Measurements from ENCODE around the gene POLR2H. TPM values are rescaled to one million over a fixed set of nuclear protein-coding genes. Genes with fewer than 3 reads are reported as not detected.

Gene POLR2H
- total RNA-seq, 1 donor = 70.1 TPM

- no peak overlapping the region for H3K4me3 ChIP-seq (ENCODE audit: low read depth, low read length)
- no peak for DNase-seq (ENCODE audit: low read depth)
- TF ChIP-seq CTCF (IDR thresholded peaks at IDR 0.05; ENCODE audit: insufficient read depth, low read length) = no peak
Observed at GRCh38 chr3:184414418-184415202, 53.1 kb downstream of the POLR2H start.

- DNase-seq (ENCODE audit: low read depth) = no peak
- H3K4me3 ChIP-seq (ENCODE audit: low read depth, low read length) = no peak overlapping the region
- TF ChIP-seq CTCF (IDR thresholded peaks at IDR 0.05; ENCODE audit: insufficient read depth, low read length) = no peak
Observed at GRCh38 chr3:184415203-184415490, 53.6 kb downstream of the POLR2H start.

- TF ChIP-seq CTCF (IDR thresholded peaks at IDR 0.05; ENCODE audit: insufficient read depth, low read length) = peak; percentile 98
- H3K4me3 ChIP-seq (ENCODE audit: low read depth, low read length) = no peak overlapping the region
- DNase-seq (ENCODE audit: low read depth) = peak; percentile 64
Observed at GRCh38 chr3:184417619-184418327, 56.3 kb downstream of the POLR2H start.

Small RNAs within 50 kb of the gene (small RNA-seq; reads per million reads assigned to genes)
- gene SNORD66 = 1,033 reads per million, percentile 99 among the genes with 10 or more reads in this experiment

Other genes starting within 250 kb of the POLR2H start
- 18.4 and 28.1 TPM in 2 replicates for gene EIF2B5, start 226.4 kb upstream of the POLR2H start, total RNA-seq (ENCODE audit: low replicate concordance)
- 28.2 and 66.8 TPM in 2 replicates for gene DVL3, start 206.3 kb upstream of the POLR2H start, total RNA-seq (ENCODE audit: low replicate concordance)
- 364 and 380 TPM in 2 replicates for gene AP2M1, start 186.9 kb upstream of the POLR2H start, total RNA-seq (ENCODE audit: low replicate concordance)
- 32.4 and 49.4 TPM in 2 replicates for gene ABCF3, start 175.5 kb upstream of the POLR2H start, total RNA-seq (ENCODE audit: low replicate concordance)
- gene VWA5B2, start 132.1 kb upstream of the POLR2H start, total RNA-seq (ENCODE audit: low replicate concordance) = 0.72 TPM in 1 of 2 replicates, not detected in the other
- gene ALG3, start 112.7 kb upstream of the POLR2H start, total RNA-seq (ENCODE audit: low replicate concordance) = 12.2 and 34.0 TPM in 2 replicates
- gene EEF1AKMT4, start 112.0 kb upstream of the POLR2H start, total RNA-seq (ENCODE audit: low replicate concordance) = 1.6 and 2.5 TPM in 2 replicates
- 0.09 and 0.41 TPM in 2 replicates for gene CAMK2N2, start 100.2 kb upstream of the POLR2H start, total RNA-seq (ENCODE audit: low replicate concordance)
- not detected in 2 replicates for gene ECE2, start 85.7 kb upstream of the POLR2H start, total RNA-seq (ENCODE audit: low replicate concordance)
- gene PSMD2, start 62.5 kb upstream of the POLR2H start, total RNA-seq (ENCODE audit: low replicate concordance) = 129 and 333 TPM in 2 replicates
- 234 and 292 TPM in 2 replicates for gene EIF4G1, start 47.1 kb upstream of the POLR2H start, total RNA-seq (ENCODE audit: low replicate concordance)
- 14.0 and 19.1 TPM in 2 replicates for gene FAM131A, start 24.1 kb upstream of the POLR2H start, total RNA-seq (ENCODE audit: low replicate concordance)
- gene CLCN2, start 105 bp upstream of the POLR2H start, total RNA-seq (ENCODE audit: low replicate concordance) = 5.9 and 6.2 TPM in 2 replicates
- 0.49 TPM in 1 of 2 replicates, not detected in the other for gene THPO, start 16.5 kb downstream of the POLR2H start, total RNA-seq (ENCODE audit: low replicate concordance)
- gene CHRD, start 18.3 kb downstream of the POLR2H start, total RNA-seq (ENCODE audit: low replicate concordance) = 0.36 and 4.6 TPM in 2 replicates
- 2.5 and 4.7 TPM in 2 replicates for gene EPHB3, start 200.1 kb downstream of the POLR2H start, total RNA-seq (ENCODE audit: low replicate concordance)

Data from fibroblast of the aortic adventitia (primary cell).